ENCODE results near the gene KIF21B.
"Not testable (repeated sequence)": the region's sequence is repeated elsewhere in the genome, so short reads cannot be mapped to it uniquely, and the experiment has no call there.

The KIF21B gene

GRCh38 chr1:200962151-200962550 lies 61.4 kb downstream of the KIF21B start:
- not testable (repeated sequence) for H3K36me3 ChIP-seq (ENCODE audit: control insufficient read depth, insufficient read depth, low read length); H3K4me1 ChIP-seq (ENCODE audit: control insufficient read depth, insufficient read depth, low read length, poor library complexity, severe bottlenecking); H3K9me3 ChIP-seq (ENCODE audit: control insufficient read depth, low read length); H3K27ac ChIP-seq (ENCODE audit: low read depth, low read length, severe bottlenecking); H3K4me3 ChIP-seq (ENCODE audit: extremely low read depth, insufficient read depth, low read length, poor library complexity, severe bottlenecking)
- 97 to 98% methylated on average over 4 to 11 of the region's 11 CpGs for WGBS, 2 experiments (ENCODE audit: insufficient coverage in 2 of 2)

GRCh38 chr1:200960948-200961340 lies 62.6 kb downstream of the KIF21B start:
- Histone ChIP-seq H3K27ac (ENCODE audit: low read depth, low read length, severe bottlenecking) (no peak overlapping the region), H3K9me3 (ENCODE audit: control insufficient read depth, low read length) (no peaks in the 10 kb centered on the region), H3K4me1 (ENCODE audit: control insufficient read depth, insufficient read depth, low read length, poor library complexity, severe bottlenecking) (peaks cover 2% of the 10 kb centered on the region), H3K4me3 (ENCODE audit: extremely low read depth, insufficient read depth, low read length, poor library complexity, severe bottlenecking) (no peak overlapping the region), H3K36me3 (ENCODE audit: control insufficient read depth, insufficient read depth, low read length) (no peaks in the 10 kb centered on the region)
- WGBS, 2 experiments (ENCODE audit: insufficient coverage in 2 of 2): 100% methylated on average over 1 to 2 of the region's 4 CpGs

GRCh38 chr1:200960236-200960947 lies 63.1 kb downstream of the KIF21B start:
- Histone ChIP-seq H3K27ac (ENCODE audit: low read depth, low read length, severe bottlenecking) (no peak overlapping the region), H3K4me3 (ENCODE audit: extremely low read depth, insufficient read depth, low read length, poor library complexity, severe bottlenecking) (no peak overlapping the region), H3K36me3 (ENCODE audit: control insufficient read depth, insufficient read depth, low read length) (no peaks in the 10 kb centered on the region), H3K9me3 (ENCODE audit: control insufficient read depth, low read length) (no peaks in the 10 kb centered on the region), H3K4me1 (ENCODE audit: control insufficient read depth, insufficient read depth, low read length, poor library complexity, severe bottlenecking) (peaks cover 2% of the 10 kb centered on the region)
- 83 to 96% methylated on average over 5 to 9 of the region's 9 CpGs for WGBS, 2 experiments (ENCODE audit: insufficient coverage in 2 of 2)

GRCh38 chr1:200959411-200959921 lies 64.0 kb downstream of the KIF21B start:
- H3K27ac ChIP-seq (ENCODE audit: low read depth, low read length, severe bottlenecking): no peak overlapping the region
- H3K4me1 ChIP-seq (ENCODE audit: control insufficient read depth, insufficient read depth, low read length, poor library complexity, severe bottlenecking): peaks cover 2% of the 10 kb centered on the region
- H3K36me3 ChIP-seq (ENCODE audit: control insufficient read depth, insufficient read depth, low read length): no peaks in the 10 kb centered on the region
- no peak overlapping the region for H3K4me3 ChIP-seq (ENCODE audit: extremely low read depth, insufficient read depth, low read length, poor library complexity, severe bottlenecking)
- H3K9me3 ChIP-seq (ENCODE audit: control insufficient read depth, low read length): no peaks in the 10 kb centered on the region
- 62 to 72% methylated on average over 11 to 15 of the region's 15 CpGs for WGBS, 2 experiments (ENCODE audit: insufficient coverage in 2 of 2)

- H3K4me3 ChIP-seq (ENCODE audit: extremely low read depth, insufficient read depth, low read length, poor library complexity, severe bottlenecking): no peak overlapping the region
- 85 to 95% methylated on average over 9 to 11 of the region's 11 CpGs for WGBS, 2 experiments (ENCODE audit: insufficient coverage in 2 of 2)
- no peak overlapping the region for H3K27ac ChIP-seq (ENCODE audit: low read depth, low read length, severe bottlenecking)
- no peaks in the 10 kb centered on the region for H3K36me3 ChIP-seq (ENCODE audit: control insufficient read depth, insufficient read depth, low read length)
- H3K9me3 ChIP-seq (ENCODE audit: control insufficient read depth, low read length): no peaks in the 10 kb centered on the region
- H3K4me1 ChIP-seq (ENCODE audit: control insufficient read depth, insufficient read depth, low read length, poor library complexity, severe bottlenecking): peaks cover 2% of the 10 kb centered on the region
These were observed 64.9 kb downstream of the KIF21B start for GRCh38 chr1:200958597-200958996.

DNA sequence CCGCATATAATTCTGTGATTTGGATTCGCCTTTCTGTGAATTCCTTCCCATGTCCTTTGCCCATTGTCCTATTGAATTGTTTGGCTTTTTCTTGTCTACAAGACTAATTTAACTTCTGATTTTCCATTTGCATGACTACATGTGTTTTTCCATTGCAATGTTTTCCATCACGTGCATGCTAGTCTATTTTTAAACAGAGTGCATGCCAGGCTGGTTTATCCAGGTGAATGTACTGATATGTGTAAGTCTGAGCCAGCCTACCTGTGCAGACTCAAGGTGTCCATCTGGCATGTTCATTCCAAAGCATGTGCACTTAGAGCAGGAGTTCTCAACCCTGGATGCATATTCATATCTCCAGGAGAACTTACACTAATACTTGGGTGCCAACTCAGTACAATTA lies 69.1 kb downstream of the KIF21B start:
- Histone ChIP-seq H3K4me3 (ENCODE audit: extremely low read depth, insufficient read depth, low read length, poor library complexity, severe bottlenecking) (no peak overlapping the region), H3K27ac (ENCODE audit: low read depth, low read length, severe bottlenecking) (no peak overlapping the region), H3K36me3 (ENCODE audit: control insufficient read depth, insufficient read depth, low read length) (no peaks in the 10 kb centered on the region), H3K4me1 (ENCODE audit: control insufficient read depth, insufficient read depth, low read length, poor library complexity, severe bottlenecking) (peaks cover 1% of the 10 kb centered on the region), H3K9me3 (ENCODE audit: control insufficient read depth, low read length) (no peaks in the 10 kb centered on the region)
- 87 to 92% methylated on average over 2 to 3 of the region's 3 CpGs for WGBS, 2 experiments (ENCODE audit: insufficient coverage in 2 of 2)

DNA sequence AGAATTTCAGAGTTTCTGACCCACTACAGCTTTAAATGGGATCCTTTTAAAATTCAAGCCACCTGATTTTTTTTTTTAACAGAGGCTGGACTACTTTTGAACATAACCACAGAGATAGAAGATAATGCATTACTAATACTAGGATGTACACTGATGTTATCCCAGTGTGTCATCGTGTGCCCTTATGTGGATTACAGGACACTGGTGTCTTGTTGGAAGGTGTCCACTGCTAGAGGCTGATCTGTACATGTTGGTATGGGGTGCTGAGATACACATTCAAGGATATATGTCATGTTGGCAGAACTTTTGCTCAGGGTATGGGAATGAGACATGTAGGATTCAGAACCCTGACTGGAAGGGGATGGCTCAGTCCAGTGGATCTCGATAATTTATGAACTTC lies 72.5 kb downstream of the KIF21B start:
- WGBS, 2 experiments (ENCODE audit: insufficient coverage in 2 of 2): 100% methylated on average over 2 of the region's 2 CpGs
- no peaks in the 10 kb centered on the region for H3K36me3 ChIP-seq (ENCODE audit: control insufficient read depth, insufficient read depth, low read length)
- H3K4me1 ChIP-seq (ENCODE audit: control insufficient read depth, insufficient read depth, low read length, poor library complexity, severe bottlenecking): no peaks in the 10 kb centered on the region
- no peak overlapping the region for H3K27ac ChIP-seq (ENCODE audit: low read depth, low read length, severe bottlenecking)
- no peak overlapping the region for H3K4me3 ChIP-seq (ENCODE audit: extremely low read depth, insufficient read depth, low read length, poor library complexity, severe bottlenecking)
- H3K9me3 ChIP-seq (ENCODE audit: control insufficient read depth, low read length): no peaks in the 10 kb centered on the region

DNA sequence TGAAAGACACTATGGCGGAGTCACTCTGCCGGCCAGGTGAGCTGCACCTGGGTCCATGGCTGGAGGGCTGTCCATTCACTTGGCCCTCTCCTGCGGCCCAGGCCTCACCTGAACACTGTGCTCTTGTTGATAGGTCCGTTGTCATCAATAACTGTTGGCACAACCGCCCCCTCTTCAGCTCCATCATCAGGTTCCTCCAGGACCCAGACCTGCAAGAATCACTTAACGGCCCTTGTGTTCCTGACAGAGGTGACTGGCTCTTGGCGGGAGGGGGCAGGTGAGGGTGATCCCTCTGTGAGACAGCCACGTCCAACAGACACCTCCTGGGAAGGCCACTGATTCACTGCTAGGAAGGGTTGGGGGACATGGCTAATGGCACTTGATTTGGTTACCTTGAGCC lies 73.9 kb downstream of the KIF21B start:
- no peak overlapping the region for H3K4me3 ChIP-seq (ENCODE audit: extremely low read depth, insufficient read depth, low read length, poor library complexity, severe bottlenecking)
- H3K27ac ChIP-seq (ENCODE audit: low read depth, low read length, severe bottlenecking): no peak overlapping the region
- no peaks in the 10 kb centered on the region for H3K36me3 ChIP-seq (ENCODE audit: control insufficient read depth, insufficient read depth, low read length)
- H3K9me3 ChIP-seq (ENCODE audit: control insufficient read depth, low read length): no peaks in the 10 kb centered on the region
- no peaks in the 10 kb centered on the region for H3K4me1 ChIP-seq (ENCODE audit: control insufficient read depth, insufficient read depth, low read length, poor library complexity, severe bottlenecking)
- 89 to 92% methylated on average over 6 to 7 of the region's 8 CpGs for WGBS, 2 experiments (ENCODE audit: insufficient coverage in 2 of 2)

- Histone ChIP-seq H3K4me3 (ENCODE audit: extremely low read depth, insufficient read depth, low read length, poor library complexity, severe bottlenecking) (no peak overlapping the region), H3K4me1 (ENCODE audit: control insufficient read depth, insufficient read depth, low read length, poor library complexity, severe bottlenecking) (no peaks in the 10 kb centered on the region), H3K36me3 (ENCODE audit: control insufficient read depth, insufficient read depth, low read length) (no peaks in the 10 kb centered on the region), H3K27ac (ENCODE audit: low read depth, low read length, severe bottlenecking) (no peak overlapping the region), H3K9me3 (ENCODE audit: control insufficient read depth, low read length) (no peaks in the 10 kb centered on the region)
- WGBS, 2 experiments (ENCODE audit: insufficient coverage in 2 of 2): 75 to 80% methylated on average over 1 to 2 of the region's 3 CpGs
These were observed 76.4 kb downstream of the KIF21B start for GRCh38 chr1:200947059-200947566.

- Histone ChIP-seq H3K36me3 (ENCODE audit: control insufficient read depth, insufficient read depth, low read length) (no peaks in the 10 kb centered on the region), H3K9me3 (ENCODE audit: control insufficient read depth, low read length) (no peaks in the 10 kb centered on the region), H3K27ac (ENCODE audit: low read depth, low read length, severe bottlenecking) (no peak overlapping the region), H3K4me3 (ENCODE audit: extremely low read depth, insufficient read depth, low read length, poor library complexity, severe bottlenecking) (no peak overlapping the region), H3K4me1 (ENCODE audit: control insufficient read depth, insufficient read depth, low read length, poor library complexity, severe bottlenecking) (no peaks in the 10 kb centered on the region)
- WGBS, 2 experiments (ENCODE audit: insufficient coverage in 2 of 2): no CpG with 5 or more reads among the region's 3 CpGs
These were observed 78.4 kb downstream of the KIF21B start for GRCh38 chr1:200945111-200945510.

DNA sequence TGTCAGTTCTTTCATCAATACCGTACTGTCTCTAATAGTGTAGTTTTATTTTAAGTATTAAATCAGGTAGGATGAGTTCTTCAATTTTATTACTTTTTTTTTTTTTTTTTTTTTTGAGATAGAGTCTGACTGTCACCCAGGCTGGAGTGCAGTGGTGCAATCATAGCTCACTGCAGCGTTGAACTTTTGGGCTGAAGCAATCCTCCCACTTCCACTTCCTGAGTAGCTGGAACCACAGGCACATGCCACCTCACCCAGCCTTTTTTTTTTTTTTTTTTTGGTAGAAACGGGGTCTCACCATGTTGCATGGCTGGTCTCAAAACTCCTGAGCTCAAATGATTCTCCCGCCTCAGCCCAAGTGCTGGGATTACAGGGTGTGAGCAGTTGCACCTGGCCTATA lies 84.6 kb downstream of the KIF21B start:
- no CpG with 5 or more reads among the region's 4 CpGs for WGBS, 2 experiments (ENCODE audit: insufficient coverage in 2 of 2)

More for the DNA sequence above, 84.6 kb downstream of the KIF21B start:
- Histone ChIP-seq H3K9me3 (ENCODE audit: control insufficient read depth, low read length) (no peaks in the 10 kb centered on the region), H3K4me3 (ENCODE audit: extremely low read depth, insufficient read depth, low read length, poor library complexity, severe bottlenecking) (no peak overlapping the region), H3K27ac (ENCODE audit: low read depth, low read length, severe bottlenecking) (no peak overlapping the region), H3K4me1 (ENCODE audit: control insufficient read depth, insufficient read depth, low read length, poor library complexity, severe bottlenecking) (no peaks in the 10 kb centered on the region), H3K36me3 (ENCODE audit: control insufficient read depth, insufficient read depth, low read length) (no peaks in the 10 kb centered on the region)
